ENCODE measurements around the gene A4GALT. TPM values are rescaled to one million over a fixed set of nuclear protein-coding genes. Genes with fewer than 3 reads are reported as not detected.

The A4GALT gene
- total and polyA plus RNA-seq, 2 experiments from 2014 or later, result 2.2 to 4.4 TPM

DNA sequence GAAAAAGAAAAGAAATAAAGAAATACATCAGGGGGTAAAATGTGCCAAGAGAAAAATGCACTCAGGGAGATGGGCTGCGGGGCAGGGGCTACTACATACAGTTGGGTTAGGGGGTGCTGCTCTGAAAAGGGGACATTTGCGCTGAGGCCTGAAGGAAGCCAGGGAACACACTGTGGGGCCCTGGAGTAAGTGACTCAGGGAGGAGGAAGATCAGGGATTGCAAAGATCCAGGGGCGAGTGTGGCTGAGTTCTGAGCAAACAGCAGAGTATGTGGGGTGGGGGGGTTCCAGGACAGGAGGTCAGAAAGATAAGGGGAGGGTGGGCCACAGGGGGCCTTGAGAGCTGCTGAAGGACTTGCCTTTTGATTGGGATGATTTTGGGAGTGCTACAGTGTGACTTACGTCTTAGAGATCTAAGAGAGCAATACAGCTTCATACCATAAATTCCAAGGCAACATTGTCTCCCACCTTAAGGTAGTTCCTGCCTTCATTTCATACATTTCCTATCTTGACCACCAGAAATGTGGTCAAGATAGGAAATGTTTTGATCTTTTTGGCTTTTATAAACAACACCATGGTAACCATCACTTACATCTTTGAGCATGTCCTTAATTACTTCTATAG lies 5.8 kb downstream of the A4GALT start:
- Histone ChIP-seq H3K9me3 (ENCODE audit: low read depth) (no peaks in the 10 kb centered on the region), H4K20me1 (ENCODE audit: insufficient read depth, poor library complexity, severe bottlenecking) (no peaks in the 10 kb centered on the region), H3K4me1 (ENCODE audit: insufficient read depth) (peaks cover 2% of the 10 kb centered on the region), H3K9me2 (replicated peaks; ENCODE audit: insufficient read depth) (no peaks in the 10 kb centered on the region), H3K4me2 (no peak overlapping the region), H3K27me3 (peaks cover 14% of the 10 kb centered on the region), H3K4me3 (no peak overlapping the region), H3K79me2 (no peaks in the 10 kb centered on the region), H3K27ac (no peak overlapping the region), H2AFZ (no peak overlapping the region), H3K36me3 (replicated peaks; ENCODE audit: insufficient read depth, low read depth) (no peaks in the 10 kb centered on the region)
- 77% methylated on average over 4 of the region's 4 CpGs for WGBS (ENCODE audit: low lambda C conversion rate, missing lambda C conversion rate)
- TF ChIP-seq, protein P1, sequence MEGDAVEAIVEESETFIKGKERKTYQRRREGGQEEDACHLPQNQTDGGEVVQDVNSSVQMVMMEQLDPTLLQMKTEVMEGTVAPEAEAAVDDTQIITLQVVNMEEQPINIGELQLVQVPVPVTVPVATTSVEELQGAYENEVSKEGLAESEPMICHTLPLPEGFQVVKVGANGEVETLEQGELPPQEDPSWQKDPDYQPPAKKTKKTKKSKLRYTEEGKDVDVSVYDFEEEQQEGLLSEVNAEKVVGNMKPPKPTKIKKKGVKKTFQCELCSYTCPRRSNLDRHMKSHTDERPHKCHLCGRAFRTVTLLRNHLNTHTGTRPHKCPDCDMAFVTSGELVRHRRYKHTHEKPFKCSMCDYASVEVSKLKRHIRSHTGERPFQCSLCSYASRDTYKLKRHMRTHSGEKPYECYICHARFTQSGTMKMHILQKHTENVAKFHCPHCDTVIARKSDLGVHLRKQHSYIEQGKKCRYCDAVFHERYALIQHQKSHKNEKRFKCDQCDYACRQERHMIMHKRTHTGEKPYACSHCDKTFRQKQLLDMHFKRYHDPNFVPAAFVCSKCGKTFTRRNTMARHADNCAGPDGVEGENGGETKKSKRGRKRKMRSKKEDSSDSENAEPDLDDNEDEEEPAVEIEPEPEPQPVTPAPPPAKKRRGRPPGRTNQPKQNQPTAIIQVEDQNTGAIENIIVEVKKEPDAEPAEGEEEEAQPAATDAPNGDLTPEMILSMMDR (IDR thresholded peaks at IDR 0.05; ENCODE audit: poor library complexity), result no peak
- no peak for TF ChIP-seq EZH2 (IDR thresholded peaks at IDR 0.05; ENCODE audit: borderline replicate concordance)
- TF ChIP-seq EZH2phosphoT487 (IDR thresholded peaks at IDR 0.05; ENCODE audit: low read depth, severe bottlenecking, unreplicated experiment), result no peak
- no peak for DNase-seq (ENCODE audit: low spot score)

DNA sequence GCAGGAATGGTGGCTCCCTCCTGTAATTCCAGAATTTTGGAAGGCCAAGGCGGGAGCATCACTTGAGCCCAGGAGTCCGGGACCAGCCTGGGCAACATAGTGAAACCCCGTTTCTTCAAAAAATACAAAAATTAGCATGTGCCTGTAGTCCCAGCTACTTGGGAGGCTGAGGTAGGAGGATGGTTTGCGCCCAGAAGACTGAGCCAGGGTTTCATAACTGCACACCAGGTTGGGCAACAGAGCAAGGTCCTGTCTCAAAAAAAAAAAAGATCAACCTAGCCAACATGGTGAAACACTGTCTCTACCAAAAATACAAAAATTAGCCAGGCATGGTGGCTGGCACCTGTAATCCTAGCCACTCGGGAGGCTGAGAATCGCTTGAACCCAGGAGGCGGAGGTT lies 6.4 kb downstream of the A4GALT start:
- no peaks in the 10 kb centered on the region for H4K20me1 ChIP-seq (ENCODE audit: insufficient read depth, poor library complexity, severe bottlenecking)
- no peak overlapping the region for H3K4me2 ChIP-seq
- no peak overlapping the region for H3K4me3 ChIP-seq
- H3K9me2 ChIP-seq (replicated peaks; ENCODE audit: insufficient read depth), result no peaks in the 10 kb centered on the region
- H3K4me1 ChIP-seq (ENCODE audit: insufficient read depth), result no peaks in the 10 kb centered on the region
- TF ChIP-seq EZH2phosphoT487 (IDR thresholded peaks at IDR 0.05; ENCODE audit: low read depth, severe bottlenecking, unreplicated experiment) (no peak), EZH2 (IDR thresholded peaks at IDR 0.05; ENCODE audit: borderline replicate concordance) (no peak)
- TF ChIP-seq, protein P1 (IDR thresholded peaks at IDR 0.05; ENCODE audit: poor library complexity), result no peak
- no peak overlapping the region for H2AFZ ChIP-seq
- no peaks in the 10 kb centered on the region for H3K9me3 ChIP-seq (ENCODE audit: low read depth)
- WGBS (ENCODE audit: low lambda C conversion rate, missing lambda C conversion rate), result 95% methylated on average over 6 of the region's 7 CpGs
- DNase-seq (ENCODE audit: low spot score), result no peak
- H3K27ac ChIP-seq, result no peak overlapping the region
- peaks cover 8% of the 10 kb centered on the region for H3K27me3 ChIP-seq
- H3K36me3 ChIP-seq (replicated peaks; ENCODE audit: insufficient read depth, low read depth), result no peaks in the 10 kb centered on the region
- H3K79me2 ChIP-seq, result no peaks in the 10 kb centered on the region

DNA sequence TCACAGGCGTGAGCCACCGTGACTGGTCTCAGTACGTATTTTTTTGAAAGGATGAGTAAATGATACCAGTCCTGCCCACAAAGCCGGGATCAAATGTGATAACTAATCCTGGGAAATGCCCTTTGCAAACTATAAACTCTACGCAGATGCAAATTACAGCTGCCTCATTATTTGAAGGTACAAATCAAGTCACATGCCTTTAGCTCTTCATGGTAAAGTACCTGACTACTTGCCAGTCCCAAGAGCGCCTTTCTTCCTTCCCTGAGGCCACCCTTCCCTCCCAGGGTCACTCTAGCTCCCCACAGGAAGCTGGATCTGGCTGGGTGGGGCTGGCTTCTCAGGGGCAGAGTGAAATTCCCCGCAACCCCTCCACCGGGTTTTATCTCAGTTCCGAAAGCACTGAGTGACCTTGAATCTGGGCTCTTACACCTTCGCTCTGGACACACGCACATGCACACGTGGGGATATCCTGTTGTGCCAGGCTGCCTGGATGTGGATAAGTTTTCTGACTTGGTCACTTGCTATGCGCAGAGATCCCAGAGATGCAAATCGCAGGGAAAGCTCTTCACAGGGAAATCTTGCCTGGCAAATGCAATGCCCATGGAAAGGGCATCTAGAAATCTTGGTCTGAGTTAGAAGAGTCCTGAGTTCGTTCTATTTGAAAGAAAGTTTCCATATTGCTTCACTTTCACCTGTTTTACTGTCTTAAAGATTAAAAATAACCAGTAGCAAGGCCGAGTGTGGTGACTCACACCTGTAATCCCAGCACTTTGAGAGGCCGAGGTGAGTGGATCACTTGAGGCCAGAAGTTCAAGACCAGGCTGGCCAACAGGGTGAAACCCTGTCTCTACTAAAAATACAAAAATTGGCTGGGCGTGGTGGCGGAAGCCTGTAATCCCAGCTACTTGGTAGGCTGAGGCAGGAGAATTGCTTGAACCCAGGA lies 8.5 kb downstream of the A4GALT start:
- no peaks in the 10 kb centered on the region for H3K9me3 ChIP-seq (ENCODE audit: low read depth)
- TF ChIP-seq, protein P1 (IDR thresholded peaks at IDR 0.05; ENCODE audit: poor library complexity), result no peak
- TF ChIP-seq EZH2 (IDR thresholded peaks at IDR 0.05; ENCODE audit: borderline replicate concordance) (no peak), EZH2phosphoT487 (IDR thresholded peaks at IDR 0.05; ENCODE audit: low read depth, severe bottlenecking, unreplicated experiment) (no peak)
- H3K79me2 ChIP-seq, result no peaks in the 10 kb centered on the region
- no peaks in the 10 kb centered on the region for H3K9me2 ChIP-seq (replicated peaks; ENCODE audit: insufficient read depth)
- H4K20me1 ChIP-seq (ENCODE audit: insufficient read depth, poor library complexity, severe bottlenecking), result no peaks in the 10 kb centered on the region
- no peaks in the 10 kb centered on the region for H3K36me3 ChIP-seq (replicated peaks; ENCODE audit: insufficient read depth, low read depth)
- DNase-seq (ENCODE audit: low spot score), result no peak
- H3K27ac ChIP-seq, result no peak overlapping the region
- 79% methylated on average over 19 of the region's 19 CpGs for WGBS (ENCODE audit: low lambda C conversion rate, missing lambda C conversion rate)
- H2AFZ ChIP-seq, result no peak overlapping the region
- H3K4me3 ChIP-seq, result no peak overlapping the region
- H3K4me2 ChIP-seq, result no peak overlapping the region
- H3K4me1 ChIP-seq (ENCODE audit: insufficient read depth), result no peaks in the 10 kb centered on the region
- no peaks in the 10 kb centered on the region for H3K27me3 ChIP-seq

Measured in hepatocyte (in vitro differentiated cells).